Retina (tissue), 1 donor: ENCODE data around the gene HDAC4.

Experiments
- DNase-seq: peaks from one replicate; pipeline ENCODE4 v3.0.0-alpha.2; 2016

HDAC4 gene

GRCh38 chr2:239425631-239426030 is 24.8 kb upstream of the HDAC4 start:
- DNase-seq: no peak

- no peak for DNase-seq
Observed at GRCh38 chr2:239424337-239425045, 23.7 kb upstream of the HDAC4 start.

- no peak for DNase-seq
Observed at GRCh38 chr2:239423551-239423950, 22.7 kb upstream of the HDAC4 start.

- DNase-seq: no peak
Observed at GRCh38 chr2:239421851-239422250, 21.0 kb upstream of the HDAC4 start.

GRCh38 chr2:239420082-239420481 is 19.3 kb upstream of the HDAC4 start:
- no peak for DNase-seq

GRCh38 chr2:239418918-239419317 is 18.1 kb upstream of the HDAC4 start:
- no peak for DNase-seq

- DNase-seq: no peak
Observed at GRCh38 chr2:239412905-239413603, 12.2 kb upstream of the HDAC4 start.

GRCh38 chr2:239411549-239412319 is 10.9 kb upstream of the HDAC4 start:
- DNase-seq: no peak

- DNase-seq: no peak
Observed at GRCh38 chr2:239411117-239411516, 10.3 kb upstream of the HDAC4 start.

- DNase-seq: no peak
Observed at GRCh38 chr2:239409976-239410375, 9.2 kb upstream of the HDAC4 start.

GRCh38 chr2:239407112-239407511 is 6.3 kb upstream of the HDAC4 start:
- DNase-seq: no peak

- DNase-seq: no peak
Observed at GRCh38 chr2:239406316-239406995, 5.6 kb upstream of the HDAC4 start.

GRCh38 chr2:239405071-239405470 is 4.3 kb upstream of the HDAC4 start:
- no peak for DNase-seq

- DNase-seq: no peak
Observed at GRCh38 chr2:239402666-239403065, 1.8 kb upstream of the HDAC4 start.

- DNase-seq: no peak
Observed at GRCh38 chr2:239401881-239402233, 1.0 kb upstream of the HDAC4 start.

- DNase-seq: peak; percentile 100
Observed at GRCh38 chr2:239401067-239401880, 454 bp upstream of the HDAC4 start.

- DNase-seq: peak; percentile 45
Observed at GRCh38 chr2:239399921-239400595, 762 bp downstream of the HDAC4 start.

GRCh38 chr2:239399433-239399920 is 1.3 kb downstream of the HDAC4 start:
- DNase-seq: peak; percentile 57

GRCh38 chr2:239398521-239398921 is 2.3 kb downstream of the HDAC4 start:
- DNase-seq: peak; percentile 54

- peak; percentile 45 for DNase-seq
Observed at GRCh38 chr2:239397931-239398471, 2.8 kb downstream of the HDAC4 start.
